DMS79 treated with DMSO at 0.1 percent for 48 hours (cell line): Measurements from ENCODE around the gene ADAM8.
"Not testable (repeated sequence)": the region's sequence is repeated elsewhere in the genome, so short reads cannot be mapped to it uniquely, and the experiment has no call there.

Experiments used
- DNase-seq: peaks from one replicate; lab custom pipeline; 2025; lab: John Stamatoyannopoulos, UW

The ADAM8 gene

DNA sequence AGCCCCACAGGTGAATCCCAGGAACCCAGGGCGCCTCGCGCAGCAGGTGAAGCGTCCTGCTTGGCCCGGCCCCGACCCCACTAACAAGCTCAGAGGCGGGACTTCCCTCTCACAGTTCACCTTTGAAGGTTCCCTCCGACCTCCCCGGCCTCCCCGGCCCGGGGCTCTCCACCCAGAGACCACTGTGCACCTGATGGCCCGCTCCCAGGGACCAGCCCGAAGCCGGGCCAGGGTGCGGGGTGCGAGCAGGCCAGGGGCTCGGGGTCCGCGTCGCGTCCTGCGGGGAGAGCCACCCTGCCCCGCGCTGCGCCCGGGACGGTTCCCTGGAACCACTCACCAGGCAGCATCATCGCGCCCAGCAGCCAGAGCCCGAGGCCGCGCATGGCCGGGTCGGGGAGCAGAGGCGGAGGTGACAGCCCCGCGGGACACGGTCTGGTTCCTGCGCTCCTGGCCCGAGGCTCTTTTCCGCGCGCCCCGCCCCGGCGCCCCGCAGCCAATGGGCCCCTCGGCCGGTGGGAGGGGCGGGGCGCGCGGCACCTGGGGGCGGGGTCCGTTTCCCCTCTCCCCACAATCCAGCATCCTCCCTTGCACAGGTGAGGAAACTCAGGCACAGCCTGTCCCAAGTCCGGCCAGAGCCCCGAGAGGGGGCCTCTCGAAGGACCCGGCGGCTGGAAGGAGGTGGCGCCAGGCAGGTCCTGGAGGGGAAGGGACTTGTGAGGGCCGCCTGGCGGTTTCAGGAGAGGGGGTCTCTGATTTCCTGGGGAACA, at the start of gene ADAM8:
Gene ADAM8, minus strand, starts transcription at position 434 of the 767 bp plus-strand sequence. Its CDS starts 51 bp downstream, at position 383.
- peak; percentile 13 for DNase-seq

DNA sequence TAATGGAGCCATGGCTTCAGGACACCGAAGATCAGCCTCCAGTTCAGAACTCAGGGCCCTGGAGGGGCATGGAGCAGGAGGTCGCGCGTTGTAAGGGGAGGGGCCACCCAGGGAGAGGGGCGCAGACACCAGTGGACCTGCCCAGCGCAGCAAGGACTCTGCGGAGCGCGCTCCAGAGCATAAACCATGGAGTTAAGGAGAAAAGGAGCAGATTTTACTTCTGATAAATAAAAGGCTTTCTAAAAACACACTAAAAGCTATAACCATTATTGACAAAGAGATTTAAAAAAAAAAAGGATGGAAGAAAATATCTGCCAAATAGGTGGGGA, 49.5 kb upstream of the ADAM8 start:
- DNase-seq: no peak

DNA sequence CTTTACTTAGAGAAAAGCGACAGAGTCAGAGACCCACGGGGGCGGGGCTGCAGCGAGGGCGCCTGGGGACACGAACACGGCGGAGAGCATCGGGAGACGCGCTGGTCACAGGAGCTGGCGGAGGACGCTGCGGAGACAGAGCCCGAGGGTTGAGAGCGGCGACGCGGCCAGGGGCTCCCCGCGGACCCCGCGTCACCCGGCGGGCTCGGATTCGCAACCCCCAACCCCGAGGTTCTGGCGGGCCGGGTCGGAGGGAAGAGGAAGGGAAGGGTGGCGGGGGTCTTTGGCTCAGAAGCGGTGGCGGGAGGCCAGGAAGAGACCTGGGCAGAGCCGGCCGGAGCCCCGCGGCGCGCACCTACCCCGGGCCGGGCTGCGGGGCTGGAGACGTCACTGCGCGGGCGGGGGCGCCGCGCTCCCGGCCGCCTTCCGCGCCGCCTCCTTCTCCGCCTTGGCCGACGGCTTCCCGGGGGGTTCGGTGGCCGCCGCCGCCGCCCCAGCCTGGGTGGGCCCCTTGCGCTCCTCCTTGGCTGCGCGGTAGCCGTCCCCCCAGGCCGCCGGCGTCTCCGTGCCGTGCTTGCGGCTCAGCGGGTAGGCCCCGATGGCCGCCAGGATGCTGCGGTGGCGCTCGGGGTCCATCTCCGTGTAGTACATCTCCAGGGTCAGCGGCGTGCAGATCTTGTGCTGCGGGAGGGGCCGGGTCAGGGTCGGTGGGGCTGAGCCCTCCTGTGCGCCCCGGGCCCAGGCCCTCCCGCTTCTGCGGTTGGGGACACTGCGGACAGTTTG, 49.0 kb upstream of the ADAM8 start:
- DNase-seq: no peak

DNA sequence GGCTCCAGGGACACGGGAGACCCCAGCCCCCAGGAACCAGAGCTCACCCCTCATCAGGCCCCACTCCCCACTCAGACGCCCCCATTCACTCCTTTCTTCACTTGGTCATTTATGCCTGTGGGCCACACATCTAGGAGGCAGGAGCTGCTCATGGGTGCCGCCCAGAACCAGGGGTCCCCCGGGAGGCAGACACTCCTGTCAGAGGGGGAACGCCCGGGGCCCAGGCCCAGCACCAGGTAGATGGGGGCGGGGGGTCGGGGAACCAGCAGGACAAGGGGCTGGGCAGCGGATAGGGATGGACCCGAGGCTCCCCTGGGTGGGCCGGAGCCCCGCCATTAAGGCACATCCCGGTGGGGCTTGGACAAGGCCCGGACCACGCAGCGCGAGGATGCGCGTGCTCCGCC, 48.2 kb upstream of the ADAM8 start:
- DNase-seq: no peak

DNA sequence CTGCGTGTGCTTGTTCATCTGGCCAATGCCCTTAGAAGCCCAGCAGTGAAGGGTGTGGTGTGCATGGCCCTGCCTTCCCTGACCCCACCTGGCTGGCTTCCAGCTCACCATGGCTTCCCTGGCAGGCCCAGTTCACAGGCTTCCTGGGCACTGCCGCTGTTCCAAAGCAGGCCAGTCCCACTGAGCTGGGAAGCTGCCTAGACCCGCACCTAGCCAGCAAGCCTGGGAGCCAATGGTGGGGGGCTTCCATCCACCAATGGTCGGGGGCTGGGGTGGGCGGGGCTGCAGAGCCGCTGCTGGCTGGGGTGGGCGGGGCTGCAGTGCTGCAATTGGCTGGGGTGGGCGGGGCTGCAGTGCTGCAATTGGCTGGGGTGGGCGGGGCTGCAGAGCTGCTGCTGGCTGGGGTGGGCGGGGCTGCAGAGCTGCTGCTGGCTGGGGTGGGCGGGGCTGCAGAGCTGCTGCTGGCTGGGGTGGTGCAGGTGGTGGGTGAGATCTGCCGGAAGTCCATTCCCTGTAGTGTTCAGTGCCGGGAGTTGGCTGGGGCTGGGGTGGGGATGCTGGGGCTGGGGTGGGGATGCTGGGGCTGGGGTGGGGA, 47.6 kb upstream of the ADAM8 start:
- peak; percentile 55 for DNase-seq

DNA sequence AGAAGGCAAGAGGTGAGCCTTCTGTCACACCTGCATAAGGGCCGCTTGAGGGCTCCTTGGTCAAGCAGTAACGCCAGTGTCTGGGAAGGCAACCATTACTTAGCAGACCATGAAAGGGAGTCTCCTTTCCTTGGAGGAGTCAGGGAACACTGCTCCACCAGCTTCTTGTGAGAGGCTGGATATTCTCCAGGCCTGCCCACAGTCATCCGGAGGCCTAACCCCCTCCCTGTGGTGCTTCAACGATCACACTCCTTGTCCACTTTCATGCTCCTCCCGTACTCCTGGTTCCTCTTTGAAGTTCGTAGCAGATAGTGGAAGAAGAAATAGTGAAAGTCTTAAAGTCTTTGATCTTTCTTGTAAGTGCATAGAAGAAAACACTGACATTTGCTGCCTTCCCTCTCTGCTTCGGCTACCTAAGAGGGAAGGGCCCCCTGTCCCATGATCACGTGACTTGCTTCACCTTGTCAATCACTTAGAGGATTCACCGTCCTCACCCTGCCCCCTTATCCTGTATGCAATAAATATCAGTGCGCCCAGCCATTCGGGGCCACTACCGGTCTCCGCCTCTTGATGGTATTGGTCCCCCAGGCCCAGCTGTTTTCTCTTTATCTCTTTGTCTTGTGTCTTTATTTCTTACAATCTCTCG, 45.5 kb upstream of the ADAM8 start:
- not testable (repeated sequence) for DNase-seq

DNA sequence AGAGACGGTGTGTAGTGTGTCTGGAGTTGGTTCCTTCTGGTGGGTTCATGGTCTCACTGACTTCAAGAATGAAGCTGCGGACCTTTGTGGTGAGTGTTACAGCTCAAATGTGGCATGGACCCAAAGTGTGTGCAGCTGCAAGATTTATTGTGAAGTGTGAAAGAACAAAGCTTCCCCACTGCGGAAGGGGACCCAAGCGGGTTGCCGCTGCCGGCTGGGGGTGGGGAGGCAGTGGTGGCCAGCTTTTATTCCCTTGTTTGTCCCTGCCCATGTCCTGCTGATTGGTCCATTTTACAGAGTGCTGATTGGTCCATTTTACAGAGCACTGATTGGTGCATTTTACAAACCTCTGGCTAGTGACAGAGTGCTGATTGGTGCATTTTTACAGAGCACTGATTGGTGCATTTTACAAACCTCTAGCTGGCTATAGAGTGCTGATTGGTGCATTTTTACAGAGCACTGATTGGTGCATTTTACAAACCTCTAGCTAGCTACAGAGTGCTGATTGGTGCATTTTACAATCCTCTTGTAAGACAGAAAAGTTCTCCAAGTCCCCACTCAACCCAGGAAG, 44.3 kb upstream of the ADAM8 start:
- DNase-seq: not testable (repeated sequence)

DNA sequence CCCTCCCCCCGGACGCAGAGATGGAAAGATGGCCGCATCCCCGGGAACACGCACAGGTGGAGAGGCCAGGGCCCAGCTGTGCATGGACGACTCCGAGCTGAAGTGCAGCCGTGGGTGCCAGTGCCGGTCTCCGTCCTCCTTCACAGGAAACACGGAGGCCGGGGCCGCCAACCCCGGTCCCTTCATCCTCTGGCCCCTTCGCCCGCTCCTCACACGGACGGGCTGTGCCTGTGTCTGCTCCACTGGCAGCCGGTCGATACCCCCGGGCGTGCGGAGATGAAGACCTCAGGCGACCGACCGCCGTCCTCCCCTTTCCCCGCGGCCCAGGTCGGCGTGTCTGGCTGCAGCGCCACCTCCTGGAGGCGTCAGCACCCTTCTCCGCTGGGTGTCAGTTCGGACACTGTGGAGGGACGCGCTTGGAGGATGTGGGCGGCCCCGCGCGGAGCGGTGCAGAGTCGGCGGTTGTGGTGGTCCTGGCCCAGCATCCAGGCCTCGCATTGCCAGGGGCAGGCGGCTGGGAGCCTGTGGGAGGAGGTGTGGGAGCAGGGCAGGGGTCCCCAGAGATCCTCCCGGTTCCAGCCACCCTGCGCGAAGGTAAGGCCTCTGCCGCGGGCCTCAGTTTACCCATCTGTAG, 41.9 kb upstream of the ADAM8 start:
- DNase-seq: peak; percentile 24

DNA sequence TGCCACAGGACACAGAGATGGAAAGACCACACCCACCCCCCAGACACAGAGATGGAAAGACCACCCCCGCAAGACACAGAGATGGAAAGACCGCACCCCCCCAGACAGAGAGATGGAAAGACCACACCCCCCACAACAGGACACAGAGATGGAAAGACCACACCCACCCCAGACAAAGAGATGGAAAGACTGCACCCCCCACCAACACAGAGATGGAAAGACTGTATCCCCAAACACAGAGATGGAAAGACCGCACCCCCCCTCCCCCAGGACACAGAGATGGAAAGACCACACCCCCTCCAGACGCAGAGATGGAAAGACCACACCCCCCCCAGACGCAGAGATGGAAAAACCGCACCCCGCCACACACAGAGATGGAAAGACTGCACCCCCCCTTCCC, 40.1 kb upstream of the ADAM8 start:
- no peak for DNase-seq

DNA sequence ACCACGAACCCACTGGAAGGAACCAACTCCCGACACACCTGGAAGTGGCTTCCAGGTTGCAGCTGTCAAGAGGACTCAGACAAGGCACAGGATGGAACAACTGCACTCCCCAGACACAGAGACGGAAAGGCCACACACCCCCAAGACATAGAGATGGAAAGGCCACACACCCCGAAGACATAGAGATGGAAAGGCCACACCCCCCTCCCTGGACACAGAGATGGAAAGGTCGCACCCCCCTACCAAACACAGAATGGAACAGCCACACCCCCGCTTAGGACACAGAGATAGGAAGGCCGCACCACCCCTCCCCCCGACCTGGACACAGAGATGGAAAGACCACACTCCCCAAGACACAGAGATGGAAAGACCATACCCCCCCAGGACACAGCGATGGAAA, 39.6 kb upstream of the ADAM8 start:
- no peak for DNase-seq

DNA sequence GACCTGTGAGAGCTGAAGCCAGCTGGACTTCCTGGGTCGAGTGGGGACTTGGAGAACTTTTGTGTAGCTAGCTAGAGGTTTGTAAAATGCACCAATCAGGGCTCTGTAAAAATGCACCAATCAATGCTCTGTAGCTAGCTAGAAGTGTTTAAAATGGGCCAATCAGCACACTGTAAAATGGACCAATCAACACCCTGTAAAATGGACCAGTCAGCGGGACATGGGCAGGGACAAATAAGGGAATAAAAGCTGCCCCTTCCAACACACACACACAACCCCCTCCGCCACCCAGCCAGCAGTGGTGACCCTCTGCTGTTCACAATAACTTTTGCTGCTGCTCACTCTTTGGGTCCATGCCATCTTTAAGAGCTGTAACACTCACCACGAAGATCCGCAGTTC, 39.2 kb upstream of the ADAM8 start:
- no peak for DNase-seq

DNA sequence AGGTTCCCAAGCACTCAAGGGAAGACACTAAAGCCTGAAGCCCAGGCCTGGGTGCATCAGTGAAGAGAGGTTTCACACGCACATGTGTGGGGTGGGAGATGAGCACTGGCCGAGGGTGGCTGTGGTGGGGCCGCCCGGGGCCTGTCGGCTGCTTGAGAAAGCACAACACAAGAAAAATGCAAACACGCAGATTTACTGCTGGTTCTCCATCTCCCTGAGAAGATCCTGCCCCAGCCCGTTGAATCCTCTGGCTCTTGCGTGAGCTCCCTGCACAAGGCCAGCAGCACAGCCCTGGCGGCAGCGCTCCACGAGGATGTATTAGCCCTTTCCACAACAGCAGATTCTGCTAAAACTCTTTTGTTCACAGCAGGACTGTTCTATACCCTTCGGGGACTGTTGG, 38.2 kb upstream of the ADAM8 start:
- DNase-seq: no peak

DNA sequence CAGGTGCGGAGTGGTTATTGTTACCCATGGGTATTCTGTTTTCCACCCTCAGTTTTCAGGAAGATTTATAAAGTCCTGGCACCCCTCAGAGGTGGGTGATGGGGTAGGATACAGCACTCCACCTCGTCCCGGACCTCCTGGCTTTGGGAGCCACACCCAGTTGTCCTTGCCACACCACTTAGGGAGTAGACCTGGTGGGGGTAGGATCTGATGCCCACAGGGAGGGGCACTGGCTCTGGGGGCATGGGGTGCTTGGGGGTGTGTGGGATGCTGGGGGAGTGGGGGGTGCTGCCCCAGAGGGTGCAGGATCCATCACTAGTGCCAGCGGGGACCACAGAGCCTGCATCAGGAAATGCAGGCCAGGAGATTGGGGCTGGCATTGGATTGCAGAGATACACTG, 36.5 kb upstream of the ADAM8 start:
- DNase-seq: no peak

DNA sequence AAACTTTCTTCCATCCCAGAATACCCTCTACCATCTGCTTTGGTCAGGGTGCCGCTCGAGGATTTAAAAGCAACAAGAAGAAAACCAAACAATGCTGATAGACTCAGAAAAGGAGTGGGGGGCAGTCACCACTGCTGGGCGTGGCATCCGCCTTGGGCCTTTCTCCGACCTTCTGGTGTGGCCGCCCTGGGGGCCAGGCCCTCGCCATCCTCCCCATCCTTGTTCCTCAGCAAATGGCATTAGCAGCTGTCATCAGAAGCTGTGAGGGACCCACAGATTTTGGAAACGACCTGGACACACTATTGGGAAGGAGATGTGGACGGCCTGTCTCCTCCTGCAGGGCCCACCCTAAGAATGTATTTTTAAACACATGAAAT, 36.1 kb upstream of the ADAM8 start:
- DNase-seq: no peak

DNA sequence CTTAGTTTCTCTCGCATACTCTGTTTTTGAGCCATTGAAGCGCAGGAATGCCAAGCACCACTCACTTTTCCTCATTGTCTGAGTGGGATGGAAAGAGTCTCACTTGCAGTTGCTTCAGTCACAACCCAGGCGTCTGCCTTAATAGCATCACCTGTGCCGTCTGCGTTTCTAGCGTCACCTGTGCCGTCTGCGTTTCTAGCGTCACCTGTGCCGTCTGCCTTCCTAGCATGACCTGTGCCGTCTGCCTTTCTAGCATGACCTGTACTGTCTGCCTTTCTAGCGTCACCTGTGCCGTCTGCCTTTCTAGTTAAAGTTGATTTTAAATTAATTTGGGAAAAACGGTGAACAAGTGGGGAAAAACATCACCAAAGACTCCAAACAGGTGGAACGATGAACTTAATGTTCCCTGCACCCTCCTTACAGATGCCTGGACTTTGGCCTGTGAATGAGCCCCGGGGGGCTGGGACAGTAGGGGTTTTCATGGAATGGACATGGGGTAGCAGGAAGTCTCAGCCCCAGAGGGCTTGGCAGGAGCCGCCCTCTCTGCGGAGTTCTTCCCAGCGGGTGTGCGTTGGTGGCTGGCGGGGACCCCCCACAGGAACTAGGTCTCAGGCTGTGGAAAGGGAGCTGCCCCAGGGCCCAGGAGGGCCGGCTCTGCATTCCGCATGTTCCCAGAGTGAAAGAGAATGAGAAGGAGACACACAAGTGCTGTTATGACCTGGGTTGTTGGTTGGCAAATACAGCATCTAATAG, 35.5 kb upstream of the ADAM8 start:
- DNase-seq: no peak

DNA sequence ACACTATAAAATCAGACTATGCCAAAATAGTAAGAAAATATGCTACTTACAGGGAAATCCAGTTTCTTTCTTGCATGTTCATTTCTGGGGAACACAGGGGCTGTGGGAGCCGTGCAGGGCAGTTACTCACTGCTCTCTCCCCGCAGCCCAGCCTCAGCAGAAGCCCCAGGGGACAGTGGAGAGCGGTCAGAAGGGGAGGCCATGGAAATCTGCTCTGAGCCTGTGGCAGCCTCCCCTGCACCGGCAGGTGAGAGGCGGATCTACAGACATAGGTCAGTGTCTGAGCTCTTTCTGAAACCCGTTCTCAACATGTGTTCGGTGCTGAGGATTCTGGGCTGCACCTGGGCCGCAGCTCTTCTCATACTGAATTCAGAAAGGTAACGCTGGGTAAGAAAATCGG, 34.9 kb upstream of the ADAM8 start:
- no peak for DNase-seq

DNA sequence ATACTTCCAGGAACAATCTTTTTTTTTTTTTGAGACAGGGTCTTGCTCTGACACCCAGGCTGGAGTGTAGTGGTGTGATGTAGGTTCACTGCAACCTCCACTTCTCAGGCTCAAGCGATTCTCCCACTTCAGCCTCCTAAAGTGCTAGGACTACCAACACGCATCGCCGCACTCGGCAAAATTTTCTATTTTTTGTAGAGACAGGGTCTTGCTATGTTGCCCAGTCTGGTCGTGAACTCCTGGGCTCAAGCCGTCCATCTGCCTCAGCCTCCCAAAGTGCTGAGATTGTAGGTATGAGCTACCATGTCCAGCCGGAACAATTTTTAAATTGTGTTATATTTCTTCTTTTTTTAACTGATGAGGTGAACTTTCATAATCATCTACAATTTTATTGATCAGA, 34.1 kb upstream of the ADAM8 start:
- DNase-seq: no peak

DNA sequence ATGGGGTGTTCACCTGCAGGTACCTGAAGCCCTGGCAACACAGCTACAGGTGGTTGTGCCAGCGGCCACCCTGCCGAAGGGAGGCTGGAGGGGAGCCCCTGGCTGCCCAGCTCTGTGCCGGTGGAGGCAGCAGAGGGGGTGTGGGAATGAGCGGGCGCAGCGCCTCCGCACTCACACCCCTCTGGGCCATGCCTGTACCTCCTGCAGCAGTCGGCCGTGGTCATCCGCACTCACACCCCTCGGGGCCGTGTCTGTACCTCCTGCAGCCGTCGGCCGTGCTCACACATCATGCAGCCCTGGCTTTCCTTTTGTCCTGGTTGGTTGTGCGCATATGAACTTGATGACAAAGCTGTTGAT, 33.7 kb upstream of the ADAM8 start:
- no peak for DNase-seq

DNA sequence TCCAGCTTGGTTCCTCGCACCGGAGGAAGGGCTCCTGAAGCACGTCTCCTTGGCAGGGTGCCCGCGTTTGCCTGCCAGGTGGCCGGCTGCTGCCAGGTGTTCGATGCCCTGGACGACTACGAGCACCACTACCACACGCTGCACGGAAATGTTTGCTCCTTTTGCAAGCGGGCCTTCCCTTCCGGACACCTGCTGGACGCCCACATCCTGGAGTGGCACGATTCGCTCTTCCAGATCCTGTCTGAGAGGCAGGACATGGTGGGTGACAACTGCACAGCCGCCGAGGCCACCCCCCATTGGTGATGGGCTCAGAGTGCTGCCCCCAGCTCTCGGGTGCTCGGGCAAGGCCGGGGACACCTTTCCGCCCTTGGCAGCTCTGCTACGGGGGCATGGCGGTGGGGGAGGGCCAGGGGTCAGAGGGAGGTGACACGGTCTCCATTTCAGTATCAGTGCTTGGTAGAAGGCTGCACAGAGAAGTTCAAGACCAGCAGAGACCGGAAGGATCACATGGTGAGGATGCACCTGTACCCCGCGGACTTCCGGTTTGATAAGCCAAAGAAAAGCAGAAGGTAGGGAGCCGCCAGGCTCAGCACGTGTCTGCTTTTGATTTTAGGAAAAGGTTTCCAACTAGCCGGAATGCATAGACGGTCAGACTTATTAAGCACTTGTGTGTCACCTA, 33.2 kb upstream of the ADAM8 start:
- peak; percentile 36 for DNase-seq

DNA sequence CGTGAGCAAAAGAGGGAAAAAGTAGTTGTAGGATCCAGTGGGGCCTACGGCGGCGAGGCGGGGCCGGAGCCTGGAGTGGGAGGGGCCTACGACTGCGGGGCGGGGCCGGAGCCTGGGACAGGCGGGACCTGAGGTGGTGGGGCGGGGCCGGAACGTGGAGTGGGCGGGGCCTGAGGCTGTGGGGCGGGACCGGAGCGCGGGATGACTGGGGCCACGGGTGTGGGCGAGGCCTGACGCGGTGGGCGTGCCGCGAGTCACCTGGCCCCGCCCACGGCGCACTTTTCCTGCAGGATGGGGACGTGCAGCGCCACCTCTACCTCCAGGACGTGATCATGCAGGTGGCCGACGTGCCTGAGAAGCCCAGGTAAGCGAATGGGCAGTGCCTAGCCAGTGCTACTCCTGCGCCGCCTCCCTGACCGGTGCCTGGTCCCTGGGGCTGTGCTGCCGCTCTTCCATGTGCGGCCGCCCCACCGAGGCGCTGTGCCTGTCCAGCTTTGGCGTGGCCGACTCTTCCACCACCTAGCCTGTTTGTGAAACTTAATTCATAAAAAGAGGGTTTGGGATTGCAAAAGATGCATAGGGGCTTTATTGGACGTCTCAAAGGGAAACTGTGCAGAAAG, 32.5 kb upstream of the ADAM8 start:
- DNase-seq: peak; percentile 39
